ENCODE measurements around the gene SDR39U1.

SDR39U1 gene

GRCh38 chr14:24430143-24430681 lies 12.4 kb downstream of the SDR39U1 start:
- Histone ChIP-seq H2BK5ac (ENCODE audit: low read depth, low read length, poor library complexity) (peak overlapping the region; percentile 91), H3K79me2 (ENCODE audit: control insufficient read depth, insufficient read depth, low read length, poor library complexity) (peaks cover 7% of the 10 kb centered on the region), H2BK12ac (ENCODE audit: low read length) (peak overlapping the region; percentile 29), H3K79me1 (ENCODE audit: low read length) (peaks cover 12% of the 10 kb centered on the region), H3K14ac (ENCODE audit: low read length) (peak overlapping the region; percentile 90), H4K12ac (ENCODE audit: low read depth, low read length) (peak overlapping the region; percentile 82), H3K27ac (ENCODE audit: low read depth, low read length) (peak overlapping the region; percentile 68), H3K23ac (ENCODE audit: low read length) (no peak overlapping the region), H3K27me3 (ENCODE audit: insufficient read depth, low read length) (no peaks in the 10 kb centered on the region), H2BK120ac (ENCODE audit: insufficient read depth, low read length, poor library complexity) (peak overlapping the region; percentile 75), H3K18ac (ENCODE audit: low read length) (peak overlapping the region; percentile 90), H2AK5ac (ENCODE audit: low read length) (peak overlapping the region; percentile 75), H4K91ac (ENCODE audit: low read depth, low read length) (peak overlapping the region; percentile 89), H3K4ac (ENCODE audit: low read depth, low read length) (peak overlapping the region; percentile 37), H3K4me3 (ENCODE audit: low read depth, low read length) (peak overlapping the region; percentile 63), H3K9me3 (ENCODE audit: insufficient read depth, low read depth, low read length) (peaks cover 3% of the 10 kb centered on the region), H2AFZ (ENCODE audit: insufficient read depth, low read length, poor library complexity) (peak overlapping the region; percentile 79), H3K4me2 (ENCODE audit: low read length) (peak overlapping the region; percentile 79), H3K4me1 (ENCODE audit: control insufficient read depth in 1 of 2, insufficient read depth in 2 of 2, low read length in 2 of 2) (peaks cover 10 to 18% of the 10 kb centered on the region in 2 experiments), H4K8ac (ENCODE audit: low read depth, low read length) (peak overlapping the region; percentile 78), H3K9ac (ENCODE audit: low read length) (peak overlapping the region; percentile 85), H3K36me3 (ENCODE audit: control insufficient read depth in 1 of 2, insufficient read depth in 2 of 2, low read length in 2 of 2) (peaks cover 11 to 14% of the 10 kb centered on the region in 2 experiments)
- DNase-seq, result peak; percentile 54 to 68
- no CpG with 5 or more reads among the region's 28 CpGs for WGBS (ENCODE audit: extremely low coverage, insufficient coverage, insufficient read length)

- Histone ChIP-seq H2BK120ac (ENCODE audit: insufficient read depth, low read length, poor library complexity) (peak within 1 kb of the TSS; percentile 75), H3K27me3 (ENCODE audit: insufficient read depth, low read length) (no peaks in the 10 kb centered on the region), H3K23ac (ENCODE audit: low read length) (no peak within 1 kb of the TSS), H4K91ac (ENCODE audit: low read depth, low read length) (peak within 1 kb of the TSS; percentile 89), H4K8ac (ENCODE audit: low read depth, low read length) (peak within 1 kb of the TSS; percentile 78), H3K27ac (ENCODE audit: low read depth, low read length) (peak within 1 kb of the TSS; percentile 68), H3K14ac (ENCODE audit: low read length) (peak within 1 kb of the TSS; percentile 90), H4K12ac (ENCODE audit: low read depth, low read length) (peak within 1 kb of the TSS; percentile 82), H3K4me1 (ENCODE audit: control insufficient read depth in 1 of 2, insufficient read depth in 2 of 2, low read length in 2 of 2) (peaks cover 10 to 18% of the 10 kb centered on the region in 2 experiments), H3K79me2 (ENCODE audit: control insufficient read depth, insufficient read depth, low read length, poor library complexity) (peaks cover 7% of the 10 kb centered on the region), H3K9ac (ENCODE audit: low read length) (peak within 1 kb of the TSS; percentile 85), H2BK5ac (ENCODE audit: low read depth, low read length, poor library complexity) (peak within 1 kb of the TSS; percentile 91), H3K4ac (ENCODE audit: low read depth, low read length) (peak within 1 kb of the TSS; percentile 37), H3K4me3 (ENCODE audit: low read depth, low read length) (peak within 1 kb of the TSS; percentile 63), H3K9me3 (ENCODE audit: insufficient read depth, low read depth, low read length) (peaks cover 3% of the 10 kb centered on the region), H3K4me2 (ENCODE audit: low read length) (peak within 1 kb of the TSS; percentile 79), H3K18ac (ENCODE audit: low read length) (peak within 1 kb of the TSS; percentile 90), H3K79me1 (ENCODE audit: low read length) (peaks cover 12% of the 10 kb centered on the region), H2AK5ac (ENCODE audit: low read length) (peak within 1 kb of the TSS; percentile 75), H3K36me3 (ENCODE audit: control insufficient read depth in 1 of 2, insufficient read depth in 2 of 2, low read length in 2 of 2) (peaks cover 11 to 14% of the 10 kb centered on the region in 2 experiments), H2AFZ (ENCODE audit: insufficient read depth, low read length, poor library complexity) (peak within 1 kb of the TSS; percentile 93), H2BK12ac (ENCODE audit: low read length) (peak within 1 kb of the TSS; percentile 47)
- no CpG with 5 or more reads among the region's 57 CpGs for WGBS (ENCODE audit: extremely low coverage, insufficient coverage, insufficient read length)
- DNase-seq, result peak; percentile 76 to 88
Observed at GRCh38 chr14:24429395-24430142, 13.0 kb downstream of the SDR39U1 start, which contains the start of the genes CBLN3 and KHNYN. TSS of gene CBLN3 (minus strand) at chr14:24429668. CDS start at chr14:24429054, 614 bp downstream. TSS of gene KHNYN (plus strand) at chr14:24429954. CDS start at chr14:24430731, 777 bp downstream.

GRCh38 chr14:24428628-24429394 lies 13.8 kb downstream of the SDR39U1 start:
- Histone ChIP-seq H3K9ac (ENCODE audit: low read length) (no peak overlapping the region), H2BK120ac (ENCODE audit: insufficient read depth, low read length, poor library complexity) (no peak overlapping the region), H3K18ac (ENCODE audit: low read length) (no peak overlapping the region), H3K4ac (ENCODE audit: low read depth, low read length) (no peak overlapping the region), H3K23ac (ENCODE audit: low read length) (no peak overlapping the region), H2AK5ac (ENCODE audit: low read length) (peak overlapping the region; percentile 11), H3K4me3 (ENCODE audit: low read depth, low read length) (no peak overlapping the region), H4K12ac (ENCODE audit: low read depth, low read length) (peak overlapping the region; percentile 52), H3K9me3 (ENCODE audit: insufficient read depth, low read depth, low read length) (peaks cover 3% of the 10 kb centered on the region), H4K91ac (ENCODE audit: low read depth, low read length) (peak overlapping the region; percentile 78), H3K79me1 (ENCODE audit: low read length) (peaks cover 12% of the 10 kb centered on the region), H3K79me2 (ENCODE audit: control insufficient read depth, insufficient read depth, low read length, poor library complexity) (peaks cover 7% of the 10 kb centered on the region), H3K27me3 (ENCODE audit: insufficient read depth, low read length) (no peaks in the 10 kb centered on the region), H3K4me1 (ENCODE audit: control insufficient read depth in 1 of 2, insufficient read depth in 2 of 2, low read length in 2 of 2) (peaks cover 10 to 18% of the 10 kb centered on the region in 2 experiments), H3K4me2 (ENCODE audit: low read length) (no peak overlapping the region), H2AFZ (ENCODE audit: insufficient read depth, low read length, poor library complexity) (no peak overlapping the region), H2BK5ac (ENCODE audit: low read depth, low read length, poor library complexity) (no peak overlapping the region), H3K36me3 (ENCODE audit: control insufficient read depth in 1 of 2, insufficient read depth in 2 of 2, low read length in 2 of 2) (peaks cover 11 to 14% of the 10 kb centered on the region in 2 experiments), H4K8ac (ENCODE audit: low read depth, low read length) (peak overlapping the region; percentile 78), H3K27ac (ENCODE audit: low read depth, low read length) (no peak overlapping the region), H3K14ac (ENCODE audit: low read length) (no peak overlapping the region), H2BK12ac (ENCODE audit: low read length) (no peak overlapping the region)
- DNase-seq, result no peak
- WGBS (ENCODE audit: extremely low coverage, insufficient coverage, insufficient read length), result no CpG with 5 or more reads among the region's 18 CpGs
